GM21717 (cell line): ENCODE data around the gene OR4D5.

Experiments used
- ATAC-seq: cut with Tn5 transposase; IDR thresholded peaks from one replicate; pipeline ENCODE4 v1.9.1; 2021; ENCODE audit warnings: mild to moderate bottlenecking, moderate library complexity; ENCODE audit not compliant: unreplicated experiment

Gene OR4D5

DNA sequence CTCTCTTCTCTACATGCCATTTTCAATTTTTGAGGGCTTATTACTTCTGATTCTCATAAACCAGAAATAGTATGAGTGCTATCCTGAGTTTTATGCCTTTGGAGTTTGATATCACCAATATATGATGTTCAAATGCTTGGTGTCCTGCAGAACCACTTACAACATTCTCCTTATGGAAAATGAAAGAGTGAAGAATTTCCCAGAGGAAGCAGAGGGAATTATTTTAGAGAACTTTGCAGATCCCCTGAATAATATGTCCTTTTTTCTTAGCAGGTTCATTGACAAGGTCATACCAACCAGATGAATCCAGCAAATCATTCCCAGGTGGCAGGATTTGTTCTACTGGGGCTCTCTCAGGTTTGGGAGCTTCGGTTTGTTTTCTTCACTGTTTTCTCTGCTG is at the start of gene OR4D5:
Gene OR4D5, plus strand, starts transcription at position 301 of the 400 bp plus-strand sequence. Its CDS starts 0 bp downstream, at position 301.
- ATAC-seq: no peak

GRCh38 chr11:123892031-123892430 is 47.4 kb upstream of the OR4D5 start:
- no peak for ATAC-seq

- no peak for ATAC-seq
These were observed 39.6 kb upstream of the OR4D5 start for GRCh38 chr11:123899792-123900191.

GRCh38 chr11:123901867-123902266 is 37.5 kb upstream of the OR4D5 start, which contains the start of gene OR8D4:
OR8D4 (plus strand) TSS chr11:123902167; CDS start chr11:123906432, 4,265 bp downstream.
- ATAC-seq: no peak

GRCh38 chr11:123903932-123904331 is 35.5 kb upstream of the OR4D5 start:
- ATAC-seq: peak; percentile 83

DNA sequence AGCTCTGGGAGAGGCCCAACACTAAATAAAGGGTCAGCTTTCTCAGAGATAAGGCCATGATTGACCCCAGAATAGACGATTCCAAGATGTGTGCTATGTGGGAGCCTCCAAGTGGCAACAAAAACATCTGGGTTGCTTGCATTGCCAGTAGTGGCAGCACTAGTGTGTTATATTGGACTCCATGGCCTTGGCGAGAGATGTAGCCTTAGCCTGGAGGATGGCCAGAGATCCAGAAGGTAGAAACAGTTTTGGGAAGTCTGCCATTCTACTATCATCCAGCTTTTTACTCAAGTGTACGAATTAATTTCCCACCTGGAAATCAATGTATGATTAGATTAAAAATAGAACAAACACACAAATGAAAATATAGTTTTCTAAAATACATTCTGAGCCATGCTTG is 34.5 kb upstream of the OR4D5 start:
- no peak for ATAC-seq

GRCh38 chr11:123905826-123906225 is 33.6 kb upstream of the OR4D5 start:
- ATAC-seq: no peak

DNA sequence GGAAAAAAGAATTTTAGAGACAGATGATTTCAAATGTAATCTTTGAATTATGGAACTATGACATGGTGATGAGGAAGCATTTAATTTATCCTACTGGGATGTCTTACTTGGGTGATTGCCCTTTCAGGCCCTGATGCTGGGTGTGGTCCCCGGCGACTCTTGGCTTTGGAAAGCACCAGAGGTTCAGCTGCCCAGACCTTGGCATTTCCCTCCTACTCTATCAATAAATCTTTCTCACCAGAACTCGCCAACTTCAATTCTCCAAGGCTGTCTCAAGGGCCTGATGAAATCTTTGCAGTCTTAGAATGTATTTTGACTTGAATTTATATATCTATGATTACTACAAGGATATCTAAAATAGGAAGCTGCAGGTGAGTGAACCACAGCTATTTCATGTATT is 18.5 kb upstream of the OR4D5 start:
- ATAC-seq: no peak

GRCh38 chr11:123924027-123924426 is 15.4 kb upstream of the OR4D5 start:
- no peak for ATAC-seq

DNA sequence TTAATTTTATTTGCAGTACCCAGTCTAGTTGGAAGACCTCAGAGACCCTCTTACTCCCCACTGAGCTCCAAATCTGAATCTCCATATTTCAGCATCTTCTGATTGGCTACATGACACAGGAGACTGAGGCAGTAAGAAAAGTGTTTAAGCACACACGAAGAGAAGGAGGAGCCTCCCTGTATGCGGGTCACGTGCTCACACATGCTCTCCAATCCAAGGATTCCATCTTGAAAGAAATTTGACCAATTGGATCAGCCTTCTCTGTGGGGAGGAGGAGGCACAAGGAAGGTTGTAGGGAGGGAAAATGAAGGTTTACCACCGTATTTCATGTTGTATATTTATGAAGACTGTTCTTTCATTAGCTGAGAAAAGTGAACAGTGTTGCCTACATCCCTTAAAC is 3.0 kb downstream of the OR4D5 start:
- ATAC-seq: no peak

- no peak for ATAC-seq
These were observed 4.3 kb downstream of the OR4D5 start, which contains the start of gene OR6T1 for GRCh38 chr11:123943738-123944137. OR6T1 (minus strand) TSS chr11:123943838; CDS start chr11:123943838, 0 bp downstream.

DNA sequence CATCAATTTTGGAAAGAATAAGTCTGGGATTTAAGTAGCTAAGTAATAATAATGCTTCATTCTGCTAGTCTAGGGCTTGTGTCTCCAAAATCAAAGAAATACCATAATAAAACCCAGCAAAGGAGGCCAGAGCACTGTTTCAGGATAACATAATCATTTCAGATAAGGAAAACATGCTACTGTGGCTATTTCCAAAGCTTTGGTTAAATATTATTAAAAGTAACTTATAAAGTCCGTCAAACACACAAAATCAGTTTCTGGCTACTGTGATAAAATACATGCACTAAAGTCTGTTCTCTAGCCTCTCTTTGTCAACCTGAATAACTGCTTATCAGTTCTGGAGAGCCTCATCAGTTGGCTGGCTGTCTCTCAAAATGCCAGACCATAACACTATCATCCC is 5.7 kb downstream of the OR4D5 start:
- ATAC-seq: no peak

DNA sequence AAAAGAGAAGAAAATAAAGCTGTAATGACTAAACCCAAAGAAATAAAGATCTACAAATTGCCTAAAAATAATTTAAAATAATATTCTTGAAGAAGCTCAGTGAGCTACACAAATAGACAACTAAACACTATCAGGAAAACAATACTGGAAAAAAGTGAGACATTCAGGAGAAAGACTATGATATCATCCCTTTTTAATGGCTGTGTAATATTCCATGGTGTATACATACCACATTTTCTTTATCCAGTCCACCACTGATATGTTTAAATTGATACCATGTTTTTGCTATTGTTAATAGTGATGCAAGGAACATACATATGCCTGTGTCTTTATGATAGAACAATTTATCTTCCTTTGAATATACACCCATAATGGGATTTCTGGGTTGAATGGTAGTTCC is 17.3 kb downstream of the OR4D5 start:
- no peak for ATAC-seq

DNA sequence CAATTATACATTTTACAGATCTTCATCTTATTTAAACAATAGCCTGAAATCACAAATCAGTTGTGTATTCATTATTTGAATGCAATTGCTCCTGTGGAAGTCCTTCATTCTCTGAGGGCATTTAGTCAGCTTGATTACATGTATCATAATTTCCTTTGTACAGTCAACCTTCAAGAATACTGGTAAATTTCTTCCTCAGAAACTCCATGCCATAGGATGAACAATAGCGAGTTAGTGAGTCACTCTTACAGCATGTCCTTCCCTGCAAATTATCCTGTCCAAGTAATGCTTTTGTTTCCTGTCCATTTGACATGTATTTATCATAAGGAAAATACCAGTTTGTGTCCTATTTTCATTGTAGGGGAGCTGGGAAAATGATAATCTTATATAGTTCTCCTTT is 34.4 kb downstream of the OR4D5 start:
- no peak for ATAC-seq

GRCh38 chr11:123976770-123977560 is 37.5 kb downstream of the OR4D5 start:
- ATAC-seq: no peak

DNA sequence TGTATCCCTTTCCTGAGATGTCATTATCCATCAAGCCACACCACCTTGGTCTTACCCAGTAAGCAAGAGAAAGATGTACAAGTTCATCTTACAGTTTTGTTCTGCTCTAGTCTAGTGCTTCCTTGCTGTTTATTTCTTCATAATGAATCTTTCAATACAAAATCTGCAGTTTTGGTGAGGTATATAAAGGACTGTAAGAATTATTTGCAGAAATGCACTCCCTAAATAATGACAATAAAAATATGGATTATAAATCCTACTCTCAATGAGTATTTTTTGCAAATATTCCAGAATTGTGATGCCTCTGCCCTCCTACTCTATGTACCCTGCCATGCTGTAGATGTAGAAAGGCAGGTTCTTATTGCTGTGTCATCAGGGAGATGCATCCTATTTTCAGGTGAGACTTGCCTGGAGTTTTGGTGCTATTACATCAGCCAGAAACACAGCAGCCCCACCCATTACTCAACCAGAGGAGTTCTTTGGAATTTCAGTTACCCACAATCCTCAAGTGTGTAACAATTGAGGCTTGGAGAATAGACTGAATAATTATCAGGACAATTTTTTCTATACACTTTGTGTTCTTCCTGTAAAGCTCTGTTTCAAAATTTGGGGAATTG is 38.4 kb downstream of the OR4D5 start, which contains the start of gene OR10S1:
Gene OR10S1, minus strand, starts transcription at position 51 of the 617 bp plus-strand sequence. CDS start 117 bp downstream, outside the sequence.
- ATAC-seq: no peak

DNA sequence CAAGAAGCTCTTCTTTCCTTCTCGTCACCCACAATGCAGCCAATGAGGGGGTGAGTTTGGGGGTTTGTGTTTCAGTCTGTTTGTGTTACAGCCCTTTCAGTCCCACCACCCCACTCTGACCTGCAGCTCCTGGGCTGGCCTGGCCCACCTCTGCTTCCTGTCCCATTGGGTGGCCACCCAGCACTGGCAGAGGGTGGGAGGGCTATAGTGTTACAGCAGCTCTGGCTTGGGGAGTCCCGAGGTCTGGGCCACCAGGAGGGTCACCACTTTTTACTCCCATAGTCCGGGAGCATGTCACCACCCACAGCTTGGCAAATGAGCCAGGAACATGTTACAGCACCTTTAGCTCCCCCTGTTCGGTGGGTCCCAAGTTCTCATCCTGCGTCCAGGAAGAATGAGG is 39.9 kb downstream of the OR4D5 start:
- ATAC-seq: no peak
